Naive thymus-derived CD8-positive, alpha-beta T cell (primary cell): ENCODE results near the gene TSPAN18. TPM values are rescaled to one million over a fixed set of nuclear protein-coding genes. Genes with fewer than 3 reads are reported as not detected.

Experiments used
- ATAC-seq, 2 donors: fragments of 150-1000 bp; cut with Tn5 transposase in 1 of 2; sonication (Bioruptor Pico), chemical (Tn5 transposase) in 1 of 2; 1 replicate in 1 of 2; 2 replicates in 1 of 2; pipeline ENCODE4 v1.10.0; 2021; ENCODE audit warnings: mild to moderate bottlenecking in 2 of 2, moderate library complexity in 2 of 2
- POLR2A ChIA-PET: fragments of 350-600 bp; sonication (Branson Sonifier 250); formaldehyde crosslinking; loops from one replicate; lab custom pipeline; 2021; ENCODE audit warnings: antibody characterized with exemption; lab: Charles Lee
- DNase-seq, 10 donors: peaks; one replicate each; pipeline versions ENCODE4 v3.0.0 to v3.0.0-alpha.2; 2020 to 2022
- H3K27ac Mint-ChIP-seq, 10 donors: one replicate each; pipeline ENCODE4 v1.8.0; 2020 to 2022; ENCODE audit warnings: mild to moderate bottlenecking in 10 of 10, mixed read lengths in 10 of 10, moderate library complexity in 4 of 10, inconsistent platforms in 1 of 10
- H3K27me3 Mint-ChIP-seq, 5 donors: one replicate each; pipeline ENCODE4 v1.8.0; 2021 to 2022; ENCODE audit warnings: mixed read lengths in 5 of 5
- H3K36me3 Mint-ChIP-seq, 3 donors: one replicate each; pipeline ENCODE4 v1.8.0; 2020 to 2022; ENCODE audit warnings: mixed read lengths in 3 of 3, mild to moderate bottlenecking in 2 of 3, inconsistent platforms in 1 of 3
- H3K4me1 Mint-ChIP-seq, 4 donors: one replicate each; pipeline ENCODE4 v1.8.0; 2021 to 2022; ENCODE audit warnings: mixed read lengths in 4 of 4
- H3K4me3 Mint-ChIP-seq, 10 donors: one replicate each; pipeline ENCODE4 v1.8.0; 2020 to 2022; ENCODE audit warnings: mild to moderate bottlenecking in 10 of 10, mixed read lengths in 10 of 10, moderate library complexity in 6 of 10, inconsistent platforms in 1 of 10
- H3K9me3 Mint-ChIP-seq, 9 donors: one replicate each; pipeline ENCODE4 v1.8.0; 2020 to 2022; ENCODE audit warnings: mixed read lengths in 9 of 9, mild to moderate bottlenecking in 3 of 9, inconsistent platforms in 1 of 9, moderate library complexity in 1 of 9
- polyA plus RNA-seq, 3 donors: library from polyadenylated mRNA; unstranded; fragments of 300-500 nt; fragmentation: Illumina TruSeq; gene quantifications; one replicate each; pipeline ENCODE4 v1.2.3, GENCODE V29; 2021
- total RNA-seq, 8 experiments: library from RNA in 2 of 8; stranded (reverse) in 2 of 8; gene quantifications; one replicate each; pipeline ENCODE4 v1.2.3 and lab custom pipeline; 2021 to 2026

TSPAN18 gene
- total and polyA plus RNA-seq, 5 experiments from 2014 or later = 0.73 to 5.5 (median 1.5) TPM

DNA sequence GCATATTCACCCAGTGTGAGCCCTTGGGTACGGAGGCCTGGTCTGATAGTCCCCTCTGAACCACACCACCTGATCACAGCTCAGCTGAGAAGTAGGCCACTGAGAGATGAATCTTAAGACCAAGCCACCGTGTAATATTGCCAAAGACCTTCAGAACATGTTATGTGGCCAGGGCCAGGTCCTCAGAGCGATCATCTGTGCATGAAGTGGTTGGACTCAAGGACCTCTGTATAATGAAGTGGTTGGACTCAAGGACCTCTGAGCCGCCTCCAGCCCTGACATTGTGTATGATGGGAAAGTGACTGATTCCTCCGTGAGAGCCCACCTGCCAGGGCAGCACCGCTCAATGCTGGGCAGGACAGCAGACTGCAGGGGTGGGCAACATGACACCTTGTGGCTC is 153.7 kb downstream of the TSPAN18 start:
- Mint-ChIP-seq H3K27ac (no peak overlapping the region), H3K4me1 (peaks cover 0 to under 1% (median 0%) of the 10 kb centered on the region in 4 donors), H3K9me3 (no peaks in the 10 kb centered on the region), H3K36me3 (peaks cover 0 to 2% (median 0%) of the 10 kb centered on the region in 3 donors), H3K27me3 (peaks cover 0 to 1% (median 0%) of the 10 kb centered on the region in 5 donors), H3K4me3 (no peak overlapping the region)
- POLR2A ChIA-PET = no interaction called here
- ATAC-seq (no peak), DNase-seq (no peak)

- POLR2A ChIA-PET = no interaction called here
- Mint-ChIP-seq H3K9me3 (no peaks in the 10 kb centered on the region), H3K4me1 (peaks cover 0 to 3% (median 0%) of the 10 kb centered on the region in 4 donors), H3K27ac (no peak overlapping the region), H3K27me3 (peaks cover 0 to 1% (median 0%) of the 10 kb centered on the region in 5 donors), H3K4me3 (no peak overlapping the region), H3K36me3 (no peaks in the 10 kb centered on the region)
- no peak for DNase-seq
- ATAC-seq = no peak
These were observed 154.2 kb downstream of the TSPAN18 start for GRCh38 chr11:44880953-44881352.

DNA sequence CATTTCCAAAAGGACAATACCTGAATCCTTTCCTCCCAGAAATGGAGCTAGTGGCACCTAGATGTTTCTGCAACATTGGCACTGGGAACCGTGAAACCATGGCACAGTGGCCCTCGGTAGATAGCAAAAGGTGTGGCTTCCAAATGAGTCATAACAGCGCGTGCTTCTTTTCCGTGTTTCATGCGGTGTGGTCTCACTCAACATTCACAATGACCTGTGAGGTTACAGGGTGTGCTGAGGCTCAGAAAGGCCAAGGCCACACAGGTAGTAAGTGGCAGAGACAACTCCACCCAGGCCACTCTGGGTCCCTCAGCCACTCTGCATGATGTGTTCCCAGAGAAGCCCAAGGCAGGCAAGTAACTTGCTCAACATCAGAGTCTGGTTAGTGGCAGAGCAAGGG is 156.5 kb downstream of the TSPAN18 start:
- peaks cover 0 to 3% (median 0%) of the 10 kb centered on the region in 4 donors for H3K4me1 Mint-ChIP-seq
- no peak overlapping the region for H3K4me3 Mint-ChIP-seq
- DNase-seq (no peak), ATAC-seq (no peak)
- POLR2A ChIA-PET = no interaction called here
- no peaks in the 10 kb centered on the region for H3K36me3 Mint-ChIP-seq
- peaks cover 0 to 1% (median 0%) of the 10 kb centered on the region in 5 donors for H3K27me3 Mint-ChIP-seq
- no peaks in the 10 kb centered on the region for H3K9me3 Mint-ChIP-seq
- peak overlapping the region in 1 of 10 donors; percentile 32 for H3K27ac Mint-ChIP-seq

GRCh38 chr11:44884056-44884455 is 157.3 kb downstream of the TSPAN18 start:
- Mint-ChIP-seq H3K9me3 (no peaks in the 10 kb centered on the region), H3K36me3 (no peaks in the 10 kb centered on the region), H3K27ac (no peak overlapping the region), H3K4me1 (peaks cover 0 to 3% (median 0%) of the 10 kb centered on the region in 4 donors), H3K27me3 (peaks cover 0 to 1% (median 0%) of the 10 kb centered on the region in 5 donors), H3K4me3 (no peak overlapping the region)
- ATAC-seq = no peak
- POLR2A ChIA-PET = no interaction called here
- no peak for DNase-seq

- DNase-seq = no peak
- POLR2A ChIA-PET = no interaction called here
- Mint-ChIP-seq H3K36me3 (no peaks in the 10 kb centered on the region), H3K9me3 (no peaks in the 10 kb centered on the region), H3K27me3 (peaks cover 0 to 1% (median 0%) of the 10 kb centered on the region in 5 donors), H3K4me1 (peaks cover 0 to 3% (median 0%) of the 10 kb centered on the region in 4 donors), H3K4me3 (no peak overlapping the region), H3K27ac (no peak overlapping the region)
- no peak for ATAC-seq
These were observed 158.5 kb downstream of the TSPAN18 start for GRCh38 chr11:44885065-44885810.

DNA sequence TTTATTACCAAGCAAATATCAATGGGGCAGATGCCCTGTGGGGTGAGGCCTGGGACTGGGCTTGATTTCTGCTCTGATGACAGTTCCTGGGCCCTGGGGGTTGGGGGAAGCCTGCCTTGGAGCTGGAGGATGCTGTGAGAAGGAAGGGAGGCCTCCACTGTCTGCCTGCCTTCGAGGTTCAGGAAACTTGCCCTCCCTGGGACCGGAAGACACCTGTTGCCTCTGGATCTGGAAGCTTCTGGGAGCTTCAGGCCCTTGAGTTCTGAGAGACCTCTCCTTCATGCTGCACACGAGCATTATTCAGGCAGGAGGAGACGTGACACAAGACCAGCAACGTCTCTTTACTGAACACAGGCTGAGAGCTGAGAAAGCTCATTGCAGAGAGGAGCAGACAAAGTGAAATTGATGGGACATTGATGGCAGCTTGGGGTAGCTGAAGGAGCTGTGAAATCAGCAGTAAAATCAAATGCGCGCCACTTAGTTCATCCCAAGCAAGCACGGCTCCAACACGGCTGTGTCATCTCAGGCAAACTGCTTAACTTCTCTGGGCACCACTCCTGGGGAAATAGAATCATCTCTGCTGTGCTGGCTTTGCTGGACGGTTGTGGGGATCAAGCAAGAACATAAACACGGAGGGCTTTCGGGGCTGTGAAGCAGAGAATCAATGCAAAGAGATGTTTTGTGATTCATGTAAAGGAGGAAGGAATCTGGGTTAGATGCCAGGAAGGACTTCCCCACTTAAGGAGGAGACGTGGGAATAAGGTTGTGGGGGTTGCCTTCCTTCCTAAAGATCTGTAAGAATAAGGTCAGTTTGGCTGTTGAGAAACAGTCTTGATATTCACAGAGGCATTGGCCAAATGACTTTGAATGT is 159.4 kb downstream of the TSPAN18 start:
- Mint-ChIP-seq H3K4me1 (peaks cover 0 to 3% (median 0%) of the 10 kb centered on the region in 4 donors), H3K27me3 (peaks cover 0 to 1% (median 0%) of the 10 kb centered on the region in 5 donors), H3K4me3 (no peak overlapping the region), H3K36me3 (no peaks in the 10 kb centered on the region), H3K9me3 (no peaks in the 10 kb centered on the region), H3K27ac (peak overlapping the region in 2 of 10 donors; percentile 45 to 72)
- ATAC-seq (no peak), DNase-seq (no peak)
- POLR2A ChIA-PET = no interaction called here

GRCh38 chr11:44886790-44887140 is 160.0 kb downstream of the TSPAN18 start:
- peaks cover 0 to 3% (median 0%) of the 10 kb centered on the region in 4 donors for H3K4me1 Mint-ChIP-seq
- no peaks in the 10 kb centered on the region for H3K9me3 Mint-ChIP-seq
- H3K4me3 Mint-ChIP-seq = no peak overlapping the region
- POLR2A ChIA-PET = no interaction called here
- DNase-seq (no peak), ATAC-seq (no peak)
- no peaks in the 10 kb centered on the region for H3K36me3 Mint-ChIP-seq
- no peak overlapping the region for H3K27ac Mint-ChIP-seq
- peaks cover 0 to 1% (median 0%) of the 10 kb centered on the region in 5 donors for H3K27me3 Mint-ChIP-seq

DNA sequence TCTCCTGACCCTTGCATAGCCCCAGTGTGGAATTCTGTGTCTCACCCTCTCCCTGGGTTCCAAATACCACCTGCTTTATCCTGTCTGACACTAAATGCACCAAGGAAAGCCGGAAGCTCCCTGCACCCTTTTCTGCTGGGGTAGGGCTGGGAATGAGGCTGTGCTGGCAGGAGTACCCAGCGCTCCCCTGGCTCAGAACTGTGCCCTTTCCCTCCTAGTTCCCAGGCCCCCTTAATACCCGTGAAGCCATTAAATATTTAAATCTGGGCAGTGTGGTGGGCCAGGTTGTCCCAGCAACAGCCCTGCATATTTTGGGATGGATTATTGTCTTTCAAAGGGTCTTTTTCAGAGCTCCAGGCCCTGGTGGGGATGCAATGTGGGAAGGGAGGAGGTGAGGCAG is 160.9 kb downstream of the TSPAN18 start:
- Mint-ChIP-seq H3K4me3 (no peak overlapping the region), H3K27ac (no peak overlapping the region), H3K4me1 (peaks cover 0 to 3% (median 0%) of the 10 kb centered on the region in 4 donors), H3K9me3 (no peaks in the 10 kb centered on the region), H3K36me3 (no peaks in the 10 kb centered on the region), H3K27me3 (peaks cover 0 to 1% (median 0%) of the 10 kb centered on the region in 5 donors)
- DNase-seq (no peak), ATAC-seq (no peak)
- POLR2A ChIA-PET = no interaction called here

- POLR2A ChIA-PET = no interaction called here
- Mint-ChIP-seq H3K27ac (no peak overlapping the region), H3K9me3 (no peaks in the 10 kb centered on the region), H3K27me3 (no peaks in the 10 kb centered on the region), H3K36me3 (no peaks in the 10 kb centered on the region), H3K4me1 (peaks cover 0 to 3% (median 0%) of the 10 kb centered on the region in 4 donors), H3K4me3 (no peak overlapping the region)
- DNase-seq = no peak
- ATAC-seq = no peak
These were observed 162.5 kb downstream of the TSPAN18 start for GRCh38 chr11:44889266-44889665.

GRCh38 chr11:44892843-44893242 is 166.1 kb downstream of the TSPAN18 start:
- H3K27ac Mint-ChIP-seq = no peak overlapping the region
- DNase-seq = no peak
- no peak for ATAC-seq
- H3K9me3 Mint-ChIP-seq = peaks cover 0 to under 1% (median 0%) of the 10 kb centered on the region in 9 donors
- peaks cover 0 to 8% (median 0%) of the 10 kb centered on the region in 5 donors for H3K27me3 Mint-ChIP-seq
- POLR2A ChIA-PET = no interaction called here
- H3K4me1 Mint-ChIP-seq = no peaks in the 10 kb centered on the region
- H3K36me3 Mint-ChIP-seq = peaks cover 1 to 3% (median 2%) of the 10 kb centered on the region in 3 donors
- no peak overlapping the region for H3K4me3 Mint-ChIP-seq

DNA sequence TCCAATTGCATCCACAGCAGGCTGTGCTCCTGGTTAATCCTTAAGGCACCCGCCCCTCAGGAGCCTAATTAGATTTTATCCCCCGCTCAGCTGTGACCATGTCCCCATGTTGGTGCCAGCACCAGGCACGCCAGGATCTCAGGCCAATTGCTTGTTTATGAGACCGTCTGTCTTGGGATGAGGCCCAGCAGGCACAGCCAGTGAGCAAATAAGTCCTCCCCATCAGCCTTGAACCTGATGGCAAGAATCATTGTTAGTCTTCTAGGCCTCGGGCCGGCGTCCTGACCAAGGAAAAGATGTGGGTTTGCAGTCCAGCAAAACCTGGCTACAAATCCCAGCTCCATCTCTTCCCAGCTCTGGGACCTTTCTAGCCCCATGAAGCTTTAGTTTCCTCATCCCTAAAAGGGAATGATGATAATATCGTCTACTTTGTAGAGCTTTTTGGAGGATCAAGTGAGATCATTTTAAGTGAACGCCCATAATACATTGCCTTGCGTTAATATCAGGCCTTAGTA is 166.6 kb downstream of the TSPAN18 start:
- Mint-ChIP-seq H3K9me3 (peaks cover 0 to 2% (median 0%) of the 10 kb centered on the region in 9 donors), H3K27me3 (peaks cover 0 to 10% (median 0%) of the 10 kb centered on the region in 5 donors), H3K27ac (no peak overlapping the region), H3K36me3 (peaks cover 4 to 6% (median 5%) of the 10 kb centered on the region in 3 donors), H3K4me3 (no peak overlapping the region), H3K4me1 (no peaks in the 10 kb centered on the region)
- POLR2A ChIA-PET = no interaction called here
- ATAC-seq = no peak
- no peak for DNase-seq

DNA sequence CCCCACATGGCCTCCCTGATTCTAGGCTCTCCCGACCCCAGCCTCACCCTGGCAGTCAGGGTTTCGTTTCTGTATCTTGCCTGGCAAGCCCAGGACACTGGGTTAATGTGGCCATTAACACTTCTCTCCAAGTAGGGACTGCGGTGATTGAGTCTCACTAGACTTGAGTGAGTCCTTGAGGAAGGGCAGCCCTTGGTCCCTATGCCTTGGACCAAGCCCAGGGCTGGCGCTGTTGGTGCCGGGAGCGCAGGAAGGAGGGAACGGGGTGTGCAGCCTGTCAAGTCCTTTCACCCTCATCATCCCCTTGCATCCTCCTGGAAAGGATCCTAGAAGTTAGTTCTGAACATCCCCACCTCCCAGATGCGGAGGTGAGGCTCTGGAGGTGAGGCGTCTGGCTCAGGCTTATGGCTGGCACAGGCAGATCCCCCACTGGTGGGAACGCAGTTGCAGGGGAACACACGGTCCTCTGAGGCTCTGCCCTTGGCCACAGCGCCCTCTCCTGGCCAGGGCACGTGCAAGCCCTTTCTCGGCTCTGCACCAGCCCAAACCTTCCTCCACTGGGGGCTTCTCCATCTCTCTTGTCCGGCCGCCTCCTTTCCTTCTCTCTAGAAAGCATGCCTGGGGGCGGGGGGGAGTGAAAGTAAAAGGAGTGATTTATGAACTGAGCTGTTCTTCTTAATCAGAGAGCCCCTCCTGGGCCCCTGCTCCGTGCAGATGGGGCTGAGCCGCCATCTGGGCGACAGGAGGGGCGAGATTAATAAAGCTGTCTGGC is 167.3 kb downstream of the TSPAN18 start:
- Mint-ChIP-seq H3K27ac (no peak overlapping the region), H3K9me3 (peaks cover 0 to 2% (median 0%) of the 10 kb centered on the region in 9 donors), H3K4me1 (no peaks in the 10 kb centered on the region), H3K4me3 (no peak overlapping the region), H3K36me3 (peaks cover 4 to 12% (median 5%) of the 10 kb centered on the region in 3 donors), H3K27me3 (peaks cover 0 to 10% (median 0%) of the 10 kb centered on the region in 5 donors)
- POLR2A ChIA-PET = no interaction called here
- ATAC-seq (peak; percentile 65), DNase-seq (peak in 8 of 10 donors; percentile 18 to 46 (median 34))
